HUES48 (cell line): ENCODE results near the gene ZBTB38.

Experiments used
- H3K27ac ChIP-seq: one replicate; pipeline ENCODE4 v1.7.0; 2013; ENCODE audit warnings: low read depth, low read length, inconsistent platforms
- H3K27me3 ChIP-seq: 2 replicates; pipeline ENCODE4 v1.6.1; 2013; ENCODE audit warnings: mild to moderate bottlenecking, low read length; ENCODE audit not compliant: control insufficient read depth, insufficient read depth
- H3K36me3 ChIP-seq: 2 replicates; pipeline ENCODE4 v1.6.1; 2013; ENCODE audit warnings: low read length; ENCODE audit not compliant: control insufficient read depth, insufficient read depth
- H3K4me1 ChIP-seq: 2 replicates; pipeline ENCODE4 v1.6.1; 2013; ENCODE audit warnings: mild to moderate bottlenecking, low read length; ENCODE audit not compliant: control insufficient read depth, insufficient read depth
- H3K4me3 ChIP-seq: 2 replicates; pipeline ENCODE4 v1.5.1; 2013; ENCODE audit warnings: mild to moderate bottlenecking, low read depth, low read length
- H3K9ac ChIP-seq: 2 replicates; pipeline ENCODE4 v1.6.1; 2013; ENCODE audit warnings: mild to moderate bottlenecking, low read depth, low read length, moderate library complexity
- H3K9me3 ChIP-seq: 2 replicates; pipeline ENCODE4 v1.6.1; 2013; ENCODE audit warnings: low read length; ENCODE audit not compliant: control insufficient read depth, insufficient read depth

Gene ZBTB38

GRCh38 chr3:141353652-141354495 is 14.4 kb upstream of the ZBTB38 start:
- no peak overlapping the region for H3K27ac ChIP-seq
- H3K9me3 ChIP-seq, result no peaks in the 10 kb centered on the region

GRCh38 chr3:141354517-141354916 is 13.8 kb upstream of the ZBTB38 start:
- Histone ChIP-seq H3K36me3 (no peaks in the 10 kb centered on the region), H3K27me3 (no peaks in the 10 kb centered on the region), H3K4me3 (no peak overlapping the region), H3K27ac (no peak overlapping the region), H3K9me3 (no peaks in the 10 kb centered on the region), H3K4me1 (no peaks in the 10 kb centered on the region), H3K9ac (no peak overlapping the region)

More at GRCh38 chr3:141353652-141354495, 14.4 kb upstream of the ZBTB38 start:
- H3K4me1 ChIP-seq, result peaks cover 3% of the 10 kb centered on the region; the same call in 1 of the 2 replicates
- no peak overlapping the region for H3K9ac ChIP-seq
- H3K27me3 ChIP-seq, result no peaks in the 10 kb centered on the region
- H3K4me3 ChIP-seq, result no peak overlapping the region
- H3K36me3 ChIP-seq, result no peaks in the 10 kb centered on the region

GRCh38 chr3:141355242-141355641 is 13.1 kb upstream of the ZBTB38 start:
- Histone ChIP-seq H3K4me1 (no peaks in the 10 kb centered on the region), H3K36me3 (no peaks in the 10 kb centered on the region)

GRCh38 chr3:141356046-141356445 is 12.3 kb upstream of the ZBTB38 start:
- Histone ChIP-seq H3K27me3 (no peaks in the 10 kb centered on the region), H3K27ac (no peak overlapping the region), H3K4me1 (no peaks in the 10 kb centered on the region), H3K4me3 (no peak overlapping the region), H3K9me3 (no peaks in the 10 kb centered on the region), H3K9ac (no peak overlapping the region), H3K36me3 (no peaks in the 10 kb centered on the region)

More at GRCh38 chr3:141355242-141355641, 13.1 kb upstream of the ZBTB38 start:
- Histone ChIP-seq H3K9ac (no peak overlapping the region), H3K27me3 (no peaks in the 10 kb centered on the region), H3K9me3 (no peaks in the 10 kb centered on the region), H3K4me3 (no peak overlapping the region), H3K27ac (no peak overlapping the region)

DNA sequence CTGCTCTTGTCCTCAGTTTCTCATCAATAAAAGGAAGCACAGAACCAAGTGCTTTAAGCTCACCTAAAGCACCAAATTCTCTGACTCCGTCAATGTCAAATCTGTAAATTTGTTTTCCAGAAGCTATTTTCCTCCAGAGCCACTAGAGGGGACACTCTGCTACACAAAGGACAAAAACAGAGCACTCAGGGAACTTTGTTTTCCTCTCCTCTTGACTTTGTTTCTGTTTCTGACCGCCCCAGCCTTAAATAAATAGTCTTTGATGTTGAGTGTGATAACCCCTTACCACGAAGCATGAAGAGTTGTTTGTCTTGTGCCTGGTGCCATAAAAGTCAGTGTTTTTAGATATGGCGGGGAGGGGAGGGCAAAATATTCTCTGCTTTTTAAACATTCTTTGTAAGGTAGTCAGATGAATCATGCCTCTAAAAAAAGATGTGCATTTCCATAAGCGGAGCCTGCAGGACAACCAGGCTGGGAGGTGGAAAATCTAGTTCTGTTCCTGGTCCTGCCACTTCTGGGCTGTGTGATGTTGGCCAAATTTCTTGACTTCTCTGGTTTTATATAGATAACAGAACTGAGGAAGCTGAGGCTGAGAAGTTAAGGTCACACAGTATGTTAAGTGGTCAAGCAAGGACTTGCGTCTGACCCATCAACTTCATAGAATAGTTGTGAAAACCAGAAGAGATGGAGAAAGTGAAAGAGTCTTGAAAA is 7.3 kb upstream of the ZBTB38 start:
- H3K27ac ChIP-seq, result no peak overlapping the region
- no peak overlapping the region for H3K4me3 ChIP-seq

GRCh38 chr3:141362736-141363135 is 5.6 kb upstream of the ZBTB38 start:
- Histone ChIP-seq H3K9me3 (no peaks in the 10 kb centered on the region; the same call in 1 of the 2 replicates), H3K27me3 (no peaks in the 10 kb centered on the region), H3K4me1 (peaks cover 8% of the 10 kb centered on the region), H3K4me3 (no peak overlapping the region), H3K9ac (no peak overlapping the region), H3K36me3 (no peaks in the 10 kb centered on the region), H3K27ac (no peak overlapping the region)

More for the DNA sequence above, 7.3 kb upstream of the ZBTB38 start:
- H3K27me3 ChIP-seq, result no peaks in the 10 kb centered on the region
- no peaks in the 10 kb centered on the region for H3K36me3 ChIP-seq
- H3K4me1 ChIP-seq, result 0 out of 2 replicates have a peak, but pooled peaks cover 6% of the 10 kb centered on the region
- no peak overlapping the region for H3K9ac ChIP-seq
- no peaks in the 10 kb centered on the region; the same call in 1 of the 2 replicates for H3K9me3 ChIP-seq

DNA sequence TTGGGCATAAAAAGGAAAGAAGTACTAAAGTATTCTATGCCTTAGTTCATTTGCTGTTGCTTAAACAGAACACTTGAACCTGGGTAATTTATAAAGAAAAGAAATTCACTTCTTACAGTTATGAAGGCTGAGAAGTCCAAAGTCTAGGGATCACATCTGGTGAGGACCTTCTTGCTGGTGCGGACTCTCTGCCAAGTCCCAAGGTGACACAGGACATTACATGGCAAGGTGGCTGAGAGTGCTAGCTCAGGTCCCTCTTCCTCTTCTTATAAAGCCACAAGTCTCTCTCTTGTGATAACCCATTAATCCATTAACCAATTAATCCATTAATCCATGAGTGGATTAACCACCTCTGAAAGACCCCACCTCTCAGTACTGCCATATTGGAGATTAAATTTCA is 3.1 kb upstream of the ZBTB38 start:
- no peaks in the 10 kb centered on the region for H3K27me3 ChIP-seq
- H3K27ac ChIP-seq, result no peak overlapping the region
- peaks cover 28% of the 10 kb centered on the region for H3K4me1 ChIP-seq
- H3K9me3 ChIP-seq, result no peaks in the 10 kb centered on the region; the same call in 1 of the 2 replicates
- H3K9ac ChIP-seq, result no peak overlapping the region
- H3K4me3 ChIP-seq, result no peak overlapping the region
- H3K36me3 ChIP-seq, result no peaks in the 10 kb centered on the region

GRCh38 chr3:141366285-141367037 is 1.8 kb upstream of the ZBTB38 start:
- H3K9me3 ChIP-seq, result no peaks in the 10 kb centered on the region; the same call in 1 of the 2 replicates
- peak overlapping the region; percentile 4 for H3K27ac ChIP-seq
- H3K9ac ChIP-seq, result no peak overlapping the region
- no peak overlapping the region for H3K4me3 ChIP-seq
- H3K36me3 ChIP-seq, result no peaks in the 10 kb centered on the region
- H3K4me1 ChIP-seq, result peaks cover 28% of the 10 kb centered on the region
- no peaks in the 10 kb centered on the region for H3K27me3 ChIP-seq

- Histone ChIP-seq H3K36me3 (no peaks in the 10 kb centered on the region), H3K27me3 (no peaks in the 10 kb centered on the region), H3K27ac (peak overlapping the region; percentile 4), H3K9me3 (no peaks in the 10 kb centered on the region; the same call in 1 of the 2 replicates), H3K4me3 (no peak overlapping the region), H3K4me1 (peaks cover 27% of the 10 kb centered on the region), H3K9ac (no peak overlapping the region)
Observed at GRCh38 chr3:141367038-141367730, 1.1 kb upstream of the ZBTB38 start.
